ENCODE measurements around the gene ENPP7. TPM values are rescaled to one million over a fixed set of nuclear protein-coding genes. Genes with fewer than 3 reads are reported as not detected.

The ENPP7 gene
- total and polyA plus RNA-seq, 2 donors (not counting 3 experiments of a cell fraction or from before 2014, with no cell fraction given) = not detected

GRCh38 chr17:79740413-79740812, 9.7 kb downstream of the ENPP7 start:
- H3K9ac ChIP-seq (replicated peaks; ENCODE audit: extremely low read depth, insufficient read depth, low read length) = no peak overlapping the region
- H3K36me3 ChIP-seq (ENCODE audit: control insufficient read depth in 2 of 2, extremely low read depth in 1 of 2, insufficient read depth in 2 of 2, low read length in 2 of 2) = no peaks in the 10 kb centered on the region
- ChIA-PET CTCF (interaction anchor here (0.7 to 3.2 kb wide), 10 partner anchors 8 to 268 kb away, joined by 3 to 21 read pairs (median 8); partner anchors contain the start of gene CBX4), POLR2A (no interaction called here)
- no peak overlapping the region for H2AFZ ChIP-seq (ENCODE audit: low read depth, low read length)
- H3K79me2 ChIP-seq (ENCODE audit: control insufficient read depth, insufficient read depth, low read length) = no peaks in the 10 kb centered on the region
- no peak overlapping the region for H3K4me2 ChIP-seq (ENCODE audit: insufficient read depth, low read length)
- H3K27me3 ChIP-seq (ENCODE audit: control insufficient read depth in 2 of 2, insufficient read depth in 2 of 2, low read length in 2 of 2) = peaks cover 8 to 22% of the 10 kb centered on the region in 2 experiments
- no TSS peak for BruUV-seq (replicated peaks)
- DNase-seq (ENCODE audit: low read depth, low spot score) (peak; percentile 11), FAIRE-seq (no peak)
- H3K9me1 ChIP-seq (replicated peaks; ENCODE audit: control insufficient read depth, extremely low read depth, insufficient read depth, low read length) = no peaks in the 10 kb centered on the region
- no peaks in the 10 kb centered on the region for H3K9me3 ChIP-seq (replicated peaks; ENCODE audit: control insufficient read depth, insufficient read depth, low read length)
- dilution Hi-C loops (cut with MboI; ENCODE audit: extremely low pct_ligation_motif_present, low sequenced_read_pairs) (no loop called here), intact Hi-C loops (cut with micrococcal nuclease) (loop anchor here (10.0 kb wide), 1 partner anchor 184 kb away; no protein-coding TSS in a partner anchor)
- no peak for TF ChIP-seq POLR2AphosphoS5 (IDR thresholded peaks at IDR 0.05; ENCODE audit: insufficient read depth, low read depth, low read length)
- TF ChIP-seq CTCF (IDR thresholded peaks at IDR 0.05; ENCODE audit: extremely low read depth in 1 of 2, insufficient read depth in 1 of 2, low read depth in 1 of 2, low read length in 2 of 2) = no peak
- H3K27ac ChIP-seq (ENCODE audit: insufficient read depth, low read depth, low read length) = no peak overlapping the region
- H3K4me1 ChIP-seq (ENCODE audit: control insufficient read depth, extremely low read depth, insufficient read depth, low read length) = no peaks in the 10 kb centered on the region
- H4K20me1 ChIP-seq (replicated peaks; ENCODE audit: control insufficient read depth, extremely low read depth, insufficient read depth, low read length) = no peaks in the 10 kb centered on the region
- no peak overlapping the region for H3K4me3 ChIP-seq (replicated peaks in 1 of 3; ENCODE audit: insufficient read depth in 1 of 3, low read depth in 1 of 3, low read length in 3 of 3)

- no peak overlapping the region for H3K4me2 ChIP-seq (ENCODE audit: insufficient read depth, low read length)
- H3K9me3 ChIP-seq (replicated peaks; ENCODE audit: control insufficient read depth, insufficient read depth, low read length) = no peaks in the 10 kb centered on the region
- intact Hi-C loops (cut with micrococcal nuclease) (loop anchor here (10.0 kb wide), 1 partner anchor 183 kb away; no protein-coding TSS in a partner anchor), dilution Hi-C loops (cut with MboI; ENCODE audit: extremely low pct_ligation_motif_present, low sequenced_read_pairs) (no loop called here)
- no peak for TF ChIP-seq GATA2 (IDR thresholded peaks at IDR 0.05; ENCODE audit: insufficient read depth, insufficient read length, low read depth, low read length)
- no peak for TF ChIP-seq JUN (IDR thresholded peaks at IDR 0.05; ENCODE audit: borderline replicate concordance, insufficient read depth, insufficient read length, low read depth)
- no peak for TF ChIP-seq MYC (IDR thresholded peaks at IDR 0.05; ENCODE audit: low read depth, low read length)
- TF ChIP-seq CTCF (IDR thresholded peaks at IDR 0.05; ENCODE audit: extremely low read depth in 1 of 2, insufficient read depth in 1 of 2, low read depth in 1 of 2, low read length in 2 of 2) = no peak
- no peak for TF ChIP-seq FOS (IDR thresholded peaks at IDR 0.05; ENCODE audit: borderline replicate concordance, insufficient read depth, low read length)
- TF ChIP-seq POLR2A (IDR thresholded peaks at IDR 0.05; ENCODE audit: low read depth, low read length) = no peak
- no peak for TF ChIP-seq POLR2AphosphoS5 (IDR thresholded peaks at IDR 0.05; ENCODE audit: insufficient read depth, low read depth, low read length)
- TF ChIP-seq, protein P1, sequence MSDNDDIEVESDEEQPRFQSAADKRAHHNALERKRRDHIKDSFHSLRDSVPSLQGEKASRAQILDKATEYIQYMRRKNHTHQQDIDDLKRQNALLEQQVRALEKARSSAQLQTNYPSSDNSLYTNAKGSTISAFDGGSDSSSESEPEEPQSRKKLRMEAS (IDR thresholded peaks at IDR 0.05; ENCODE audit: insufficient read depth, insufficient read length) = no peak
- no peak for TF ChIP-seq EZH2 (IDR thresholded peaks at IDR 0.05; ENCODE audit: borderline replicate concordance, low read depth, low read length, severe bottlenecking)
- DNase-seq (ENCODE audit: low read depth, low spot score) (no peak), FAIRE-seq (no peak)
- no peak overlapping the region for H3K27ac ChIP-seq (ENCODE audit: insufficient read depth, low read depth, low read length)
- H3K79me2 ChIP-seq (ENCODE audit: control insufficient read depth, insufficient read depth, low read length) = no peaks in the 10 kb centered on the region
- no peak overlapping the region for H3K4me3 ChIP-seq (replicated peaks in 1 of 3; ENCODE audit: insufficient read depth in 1 of 3, low read depth in 1 of 3, low read length in 3 of 3)
- no TSS peak for BruUV-seq (replicated peaks)
- H3K27me3 ChIP-seq (ENCODE audit: control insufficient read depth in 2 of 2, insufficient read depth in 2 of 2, low read length in 2 of 2) = peaks cover 9 to 23% of the 10 kb centered on the region in 2 experiments
- no peaks in the 10 kb centered on the region for H3K36me3 ChIP-seq (ENCODE audit: control insufficient read depth in 2 of 2, extremely low read depth in 1 of 2, insufficient read depth in 2 of 2, low read length in 2 of 2)
- no peaks in the 10 kb centered on the region for H3K4me1 ChIP-seq (ENCODE audit: control insufficient read depth, extremely low read depth, insufficient read depth, low read length)
- ChIA-PET POLR2A (no interaction called here), CTCF (interaction anchor here (0.6 to 3.2 kb wide), 29 partner anchors 9 to 1576 kb away, joined by 3 to 21 read pairs (median 5); partner anchors contain the start of genes CBX2, CBX4, CBX8 and GAA)
- no peak overlapping the region for H2AFZ ChIP-seq (ENCODE audit: low read depth, low read length)
- H3K9me1 ChIP-seq (replicated peaks; ENCODE audit: control insufficient read depth, extremely low read depth, insufficient read depth, low read length) = no peaks in the 10 kb centered on the region
- no peak overlapping the region for H3K9ac ChIP-seq (replicated peaks; ENCODE audit: extremely low read depth, insufficient read depth, low read length)
- H4K20me1 ChIP-seq (replicated peaks; ENCODE audit: control insufficient read depth, extremely low read depth, insufficient read depth, low read length) = no peaks in the 10 kb centered on the region
Measured at GRCh38 chr17:79741401-79741750, 10.6 kb downstream of the ENPP7 start.

All from endothelial cell of umbilical vein (primary cell).